GM12878 (cell line): ENCODE data around the gene MAP3K5. TPM values are rescaled to one million over a fixed set of nuclear protein-coding genes. Genes with fewer than 3 reads are reported as not detected.

Experiments
- ATAC-seq: fragments of 200-7000 bp; cut with Tn5 transposase; 3 replicates; pipeline ENCODE4 v1.9.1; 2020; ENCODE audit warnings: mild to moderate bottlenecking, moderate library complexity
- BruUV-seq: library from RNA; stranded (reverse); fragments of 400-500 nt; replicated peaks from 2 replicates; lab custom pipeline; 2021; lab: Mats Ljungman, UMichigan
- CTCF ChIA-PET: fragments of 300-600 bp; sonication (Branson Sonifier 250); formaldehyde crosslinking; extraction: SDS; loops from one replicate; lab custom pipeline; 2021; ENCODE audit warnings: inconsistent platforms; lab: Yijun Ruan, JAX
- POLR2A ChIA-PET: fragments of 350-600 bp; formaldehyde crosslinking; extraction: SDS; loops from one replicate; lab custom pipeline; 2021; ENCODE audit warnings: inconsistent platforms; lab: Charles Lee
- RAD21 ChIA-PET: fragments of 300-600 bp; sonication (Branson Sonifier 250); formaldehyde crosslinking; loops from one replicate; lab custom pipeline; 2023; ENCODE audit warnings: antibody characterized with exemption; ENCODE audit not compliant: unreplicated experiment; lab: Charles Lee
- SMC1A ChIA-PET: fragments of 300-600 bp; sonication (Branson Sonifier 250); formaldehyde crosslinking; loops from one replicate; lab custom pipeline; 2023; ENCODE audit not compliant: unreplicated experiment, uncharacterized antibody; lab: Charles Lee
- DNase-seq: peaks from one replicate; pipeline ENCODE4 v3.0.0-alpha.2; 2011; ENCODE audit warnings: low read depth, low spot score
- FAIRE-seq: peaks from 3 replicates; lab custom pipeline; 2011; peaks lifted over from hg19 to GRCh38; lab: Jason Lieb, UNC
- H2AFZ ChIP-seq: 2 replicates; pipeline ENCODE4 v1.6.0; 2011; ENCODE audit warnings: low read depth, low read length, control low read depth; ENCODE audit not compliant: control insufficient read depth
- H3K27ac ChIP-seq: 2 replicates; pipeline ENCODE4 v1.5.1; 2011; ENCODE audit warnings: control low read depth; ENCODE audit not compliant: control insufficient read depth, insufficient read depth
- H3K27me3 ChIP-seq, 2 experiments: replicated peaks in 1 of 2; 2 replicates each; pipeline versions ENCODE4 v1.6.0 to v1.6.1; 2011; ENCODE audit warnings: low read length in 1 of 2; ENCODE audit not compliant: control insufficient read depth in 2 of 2, insufficient read depth in 2 of 2
- H3K36me3 ChIP-seq, 2 experiments: 2 replicates each; pipeline ENCODE4 v1.5.1; 2011; ENCODE audit warnings: low read length in 1 of 2; ENCODE audit not compliant: control insufficient read depth in 2 of 2, insufficient read depth in 2 of 2
- H3K4me1 ChIP-seq: 2 replicates; pipeline ENCODE4 v1.6.1; 2011; ENCODE audit warnings: mild to moderate bottlenecking, low read length, moderate library complexity, mixed read lengths; ENCODE audit not compliant: control insufficient read depth, insufficient read depth
- H3K4me2 ChIP-seq: 2 replicates; pipeline ENCODE4 v1.6.0; 2011; ENCODE audit warnings: control low read depth; ENCODE audit not compliant: control insufficient read depth, insufficient read depth
- H3K4me3 ChIP-seq: fragments of 200-600 bp; sonication (generic); 2 replicates; pipeline ENCODE4 v1.5.1; 2016
- H3K79me2 ChIP-seq: 2 replicates; pipeline ENCODE4 v1.6.0; 2011; ENCODE audit warnings: low read length; ENCODE audit not compliant: control insufficient read depth, insufficient read depth
- H3K9ac ChIP-seq: 2 replicates; pipeline ENCODE4 v1.8.0; 2011; ENCODE audit warnings: low read length, control low read depth, mixed read lengths; ENCODE audit not compliant: control insufficient read depth, insufficient read depth
- H3K9me3 ChIP-seq: replicated peaks from 3 replicates; pipeline ENCODE4 v1.5.1; 2011; ENCODE audit warnings: mild to moderate bottlenecking, low read length; ENCODE audit not compliant: control insufficient read depth, insufficient read depth
- H4K20me1 ChIP-seq: 2 replicates; pipeline ENCODE4 v1.6.0; 2011; ENCODE audit not compliant: control insufficient read depth, insufficient read depth
- ATF7 ChIP-seq: fragments of 450-650 bp; IDR thresholded peaks from 2 replicates; pipeline ENCODE4 v1.6.1; 2016; ENCODE audit warnings: low read depth, mild to moderate bottlenecking
- BRCA1 ChIP-seq: IDR thresholded peaks from 2 replicates; pipeline ENCODE4 v1.6.1; 2011; ENCODE audit warnings: low read depth, low read length, improper control_type of control experiment
- CEBPB ChIP-seq, 2 experiments: fragments of 150-350 bp in 1 of 2; IDR thresholded peaks; 2 replicates each; pipeline ENCODE4 v1.6.1; 2012 to 2014; ENCODE audit warnings: low read depth in 2 of 2, low read length in 2 of 2, borderline replicate concordance in 1 of 2, inconsistent platforms in 1 of 2
- CHD2 ChIP-seq: IDR thresholded peaks from 2 replicates; pipeline ENCODE4 v1.6.1; 2011; ENCODE audit warnings: low read depth, low read length, improper control_type of control experiment, borderline replicate concordance
- DPF2 ChIP-seq: fragments of 450-650 bp; IDR thresholded peaks from 2 replicates; pipeline ENCODE4 v1.6.1; 2017; ENCODE audit warnings: mild to moderate bottlenecking
- ESRRA ChIP-seq: IDR thresholded peaks from 2 replicates; pipeline ENCODE4 v1.6.1; 2012; ENCODE audit warnings: mild to moderate bottlenecking, low read length, improper control_type of control experiment
- MTA2 ChIP-seq: fragments of 450-650 bp; IDR thresholded peaks from 2 replicates; pipeline ENCODE4 v1.6.1; 2016; ENCODE audit warnings: low read depth, mild to moderate bottlenecking, moderate library complexity
- MYB ChIP-seq: fragments of 150-350 bp; IDR thresholded peaks from 2 replicates; pipeline ENCODE4 v1.6.1; 2014; ENCODE audit warnings: mild to moderate bottlenecking, low read depth, low read length, borderline replicate concordance
- NRF1 ChIP-seq: conservative IDR thresholded peaks from 2 replicates; pipeline ENCODE4 v1.6.1; 2011; ENCODE audit warnings: mild to moderate bottlenecking, low read depth, low read length, improper control_type of control experiment
- RAD21 ChIP-seq: IDR thresholded peaks from 2 replicates; pipeline ENCODE4 v1.6.1; 2011; ENCODE audit warnings: mild to moderate bottlenecking, low read depth, low read length, moderate library complexity; ENCODE audit not compliant: insufficient read depth
- RCOR1 ChIP-seq: conservative IDR thresholded peaks from 2 replicates; pipeline ENCODE4 v1.6.1; 2012; ENCODE audit warnings: low read depth, low read length, improper control_type of control experiment
- SPI1 ChIP-seq: IDR thresholded peaks from 2 replicates; pipeline ENCODE4 v1.6.1; 2011; ENCODE audit warnings: low read depth, mild to moderate bottlenecking, low read length, moderate library complexity, borderline replicate concordance; ENCODE audit not compliant: insufficient read depth
- STAT1 ChIP-seq: fragments of 450-650 bp; conservative IDR thresholded peaks from 2 replicates; pipeline ENCODE4 v1.6.1; 2014; ENCODE audit warnings: antibody characterized with exemption, mild to moderate bottlenecking
- STAT3 ChIP-seq: IDR thresholded peaks from 2 replicates; pipeline ENCODE4 v1.6.1; 2011; ENCODE audit warnings: low read depth, low read length, improper control_type of control experiment
- TBL1XR1 ChIP-seq: IDR thresholded peaks from 2 replicates; pipeline ENCODE4 v1.6.1; 2012; ENCODE audit warnings: low read depth, low read length, improper control_type of control experiment
- TCF7 ChIP-seq: IDR thresholded peaks from 2 replicates; pipeline ENCODE4 v1.6.1; 2014; ENCODE audit warnings: antibody characterized with exemption, borderline replicate concordance
- ZNF217 ChIP-seq: fragments of 450-650 bp; IDR thresholded peaks from 2 replicates; pipeline ENCODE4 v1.6.1; 2017; ENCODE audit warnings: antibody characterized with exemption, mild to moderate bottlenecking
- ZNF274 ChIP-seq: IDR thresholded peaks from one replicate; pipeline ENCODE4 v1.8.0; 2011; ENCODE audit not compliant: insufficient read length, insufficient read depth
- WGBS: methylation state at CpG from one replicate; pipeline ENCODE4 v1.1.6; 2016; ENCODE audit warnings: low lambda C conversion rate; ENCODE audit not compliant: insufficient replicate concordance, insufficient coverage; ENCODE audit errors: missing lambda C conversion rate; 5-methylcytosine and 5-hydroxymethylcytosine counted together
- in situ Hi-C: fragments of 300-500 bp; cut with MboI; formaldehyde crosslinking; loops from 9 replicates; pipeline ENCODE4 v1.14.3; 2018; ENCODE audit warnings: mixed read lengths
- intact Hi-C: fragments of 100-400 bp; cut with micrococcal nuclease; formaldehyde crosslinking; loops from one replicate; pipeline ENCODE4 v1.14.2; 2022; ENCODE audit not compliant: unreplicated experiment
- polyA plus RNA-seq, 11 experiments: library from polyadenylated mRNA; depleted of rRNA in 4 of 11; unstranded in 6 of 11; stranded (reverse) in 5 of 11; fragments of >200 nt; fragmentation: Nextera tagmentation in 4 of 11; fragmentation: Illumina TruSeq in 1 of 11; extraction: Ambion mirVana in 4 of 11; extraction: Trizol in 1 of 11; gene quantifications; 1 replicate in 1 of 11; 2 replicates in 10 of 11; pipeline versions ENCODE4 v1.2.1 to v1.2.3, GENCODE V29; 2011 to 2016; ENCODE audit warnings: inconsistent platforms in 2 of 11, missing spikeins in 2 of 11, low read depth in 1 of 11
- total RNA-seq, 4 experiments: library from RNA; depleted of rRNA in 3 of 4; stranded (reverse); fragments of >200 nt in 3 of 4; fragmentation: Illumina TruSeq in 1 of 4; extraction: Trizol in 1 of 4; gene quantifications; 2 replicates each; pipeline versions ENCODE4 v1.2.1 to v1.2.3, GENCODE V29; 2013 to 2021
- TF ChIP-seq, protein P1 (sequence below): IDR thresholded peaks from 2 replicates; pipeline ENCODE4 v1.6.1; 2012; ENCODE audit warnings: low read depth, low read length, improper control_type of control experiment
- TF ChIP-seq, protein P2 (sequence below): fragments of 450-650 bp; IDR thresholded peaks from 2 replicates; pipeline ENCODE4 v1.6.1; 2018; ENCODE audit warnings: mild to moderate bottlenecking, low read depth, moderate library complexity; ENCODE audit not compliant: partially characterized antibody

MAP3K5 gene
- total and polyA plus RNA-seq, 10 of the 15 experiments (the other 5 are each of a cell fraction or from before 2014, with no cell fraction given), result 5.4 to 34.3 (median 26.4) TPM

- no peak for TF ChIP-seq CHD2
- TF ChIP-seq CEBPB (IDR thresholded peaks at IDR 0.05; ENCODE audit: borderline replicate concordance in 1 of 2, low read depth in 2 of 2, low read length in 2 of 2), result no peak
Measured at GRCh38 chr6:136732889-136733288, 59.4 kb downstream of the MAP3K5 start (continued).

DNA sequence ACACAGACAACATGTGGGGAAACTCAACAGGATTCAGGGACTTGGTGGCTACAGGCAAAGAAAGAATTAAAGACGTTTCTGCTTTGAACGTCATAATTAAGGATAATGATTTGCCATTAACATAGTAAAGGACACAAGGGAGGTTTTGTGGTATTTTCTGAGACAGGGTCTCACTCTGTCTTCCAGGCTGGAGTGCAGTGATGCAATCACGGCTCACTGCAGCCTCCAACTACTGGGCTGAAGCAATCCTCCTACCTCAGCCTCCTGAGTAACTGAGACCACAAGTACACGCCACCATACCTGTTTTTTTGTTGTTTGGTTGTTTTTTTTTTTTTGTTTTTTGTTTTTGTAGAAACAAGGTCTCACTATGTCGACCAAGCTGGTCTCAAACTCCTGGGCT lies 62.4 kb downstream of the MAP3K5 start:
- SMC1A ChIA-PET, result interaction anchor here (0.9 to 20.2 kb wide), 7 partner anchors 11 to 85 kb away, joined by 3 to 446 read pairs (median 83); partner anchors contain the start of gene MAP3K5
- DNase-seq (no peak), ATAC-seq (no peak), FAIRE-seq (no peak)
- Histone ChIP-seq H3K4me3 (no peak overlapping the region), H3K4me2 (no peak overlapping the region), H3K4me1 (peaks cover 19% of the 10 kb centered on the region), H3K27me3 (no peaks in the 10 kb centered on the region), H3K79me2 (peaks cover 95% of the 10 kb centered on the region), H4K20me1 (no peaks in the 10 kb centered on the region), H3K9ac (no peak overlapping the region), H2AFZ (no peak overlapping the region), H3K9me3 (peaks cover 1% of the 10 kb centered on the region; the same call in 2 of the 3 replicates), H3K36me3 (peaks cover 0 to 6% of the 10 kb centered on the region in 2 experiments; a peak in 1 of 4 replicates), H3K27ac (peak overlapping the region; percentile 53; the same call in 1 of the 2 replicates)
- RAD21 ChIA-PET, result interaction anchor here (0.6 to 5.8 kb wide), 8 partner anchors 11 to 72 kb away, joined by 3 to 42 read pairs (median 6); partner anchors contain the start of gene MAP3K5
- POLR2A ChIA-PET, result interaction anchor here (0.6 to 4.5 kb wide), 9 partner anchors 8 to 592 kb away, joined by 3 to 23 read pairs (median 5); partner anchors contain the start of gene MAP3K5
- 81% methylated on average over 5 of the region's 5 CpGs for WGBS
- in situ Hi-C loops (no loop called here), intact Hi-C loops (no loop called here)
- CTCF ChIA-PET, result interaction anchor here (1.3 to 3.4 kb wide), 6 partner anchors 10 to 86 kb away, joined by 3 to 13 read pairs (median 8); partner anchors contain the start of gene MAP3K5
- BruUV-seq, result no TSS peak
- TF ChIP-seq ZNF274 (no peak), SPI1 (no peak), STAT1 (no peak), RAD21 (no peak), ESRRA (no peak), TCF7 (no peak), MTA2 (no peak), RCOR1 (no peak), ATF7 (no peak), MYB (no peak), ZNF217 (no peak), STAT3 (no peak), NRF1 (no peak), DPF2 (no peak), TBL1XR1 (no peak), BRCA1 (no peak)
- TF ChIP-seq, protein P1, sequence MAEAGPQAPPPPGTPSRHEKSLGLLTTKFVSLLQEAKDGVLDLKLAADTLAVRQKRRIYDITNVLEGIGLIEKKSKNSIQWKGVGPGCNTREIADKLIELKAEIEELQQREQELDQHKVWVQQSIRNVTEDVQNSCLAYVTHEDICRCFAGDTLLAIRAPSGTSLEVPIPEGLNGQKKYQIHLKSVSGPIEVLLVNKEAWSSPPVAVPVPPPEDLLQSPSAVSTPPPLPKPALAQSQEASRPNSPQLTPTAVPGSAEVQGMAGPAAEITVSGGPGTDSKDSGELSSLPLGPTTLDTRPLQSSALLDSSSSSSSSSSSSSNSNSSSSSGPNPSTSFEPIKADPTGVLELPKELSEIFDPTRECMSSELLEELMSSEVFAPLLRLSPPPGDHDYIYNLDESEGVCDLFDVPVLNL, result no peak
- TF ChIP-seq, protein P2, sequence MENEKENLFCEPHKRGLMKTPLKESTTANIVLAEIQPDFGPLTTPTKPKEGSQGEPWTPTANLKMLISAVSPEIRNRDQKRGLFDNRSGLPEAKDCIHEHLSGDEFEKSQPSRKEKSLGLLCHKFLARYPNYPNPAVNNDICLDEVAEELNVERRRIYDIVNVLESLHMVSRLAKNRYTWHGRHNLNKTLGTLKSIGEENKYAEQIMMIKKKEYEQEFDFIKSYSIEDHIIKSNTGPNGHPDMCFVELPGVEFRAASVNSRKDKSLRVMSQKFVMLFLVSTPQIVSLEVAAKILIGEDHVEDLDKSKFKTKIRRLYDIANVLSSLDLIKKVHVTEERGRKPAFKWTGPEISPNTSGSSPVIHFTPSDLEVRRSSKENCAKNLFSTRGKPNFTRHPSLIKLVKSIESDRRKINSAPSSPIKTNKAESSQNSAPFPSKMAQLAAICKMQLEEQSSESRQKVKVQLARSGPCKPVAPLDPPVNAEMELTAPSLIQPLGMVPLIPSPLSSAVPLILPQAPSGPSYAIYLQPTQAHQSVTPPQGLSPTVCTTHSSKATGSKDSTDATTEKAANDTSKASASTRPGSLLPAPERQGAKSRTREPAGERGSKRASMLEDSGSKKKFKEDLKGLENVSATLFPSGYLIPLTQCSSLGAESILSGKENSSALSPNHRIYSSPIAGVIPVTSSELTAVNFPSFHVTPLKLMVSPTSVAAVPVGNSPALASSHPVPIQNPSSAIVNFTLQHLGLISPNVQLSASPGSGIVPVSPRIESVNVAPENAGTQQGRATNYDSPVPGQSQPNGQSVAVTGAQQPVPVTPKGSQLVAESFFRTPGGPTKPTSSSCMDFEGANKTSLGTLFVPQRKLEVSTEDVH, result no peak
